ENCODE measurements around the gene ENTPD3.

The ENTPD3 gene

DNA sequence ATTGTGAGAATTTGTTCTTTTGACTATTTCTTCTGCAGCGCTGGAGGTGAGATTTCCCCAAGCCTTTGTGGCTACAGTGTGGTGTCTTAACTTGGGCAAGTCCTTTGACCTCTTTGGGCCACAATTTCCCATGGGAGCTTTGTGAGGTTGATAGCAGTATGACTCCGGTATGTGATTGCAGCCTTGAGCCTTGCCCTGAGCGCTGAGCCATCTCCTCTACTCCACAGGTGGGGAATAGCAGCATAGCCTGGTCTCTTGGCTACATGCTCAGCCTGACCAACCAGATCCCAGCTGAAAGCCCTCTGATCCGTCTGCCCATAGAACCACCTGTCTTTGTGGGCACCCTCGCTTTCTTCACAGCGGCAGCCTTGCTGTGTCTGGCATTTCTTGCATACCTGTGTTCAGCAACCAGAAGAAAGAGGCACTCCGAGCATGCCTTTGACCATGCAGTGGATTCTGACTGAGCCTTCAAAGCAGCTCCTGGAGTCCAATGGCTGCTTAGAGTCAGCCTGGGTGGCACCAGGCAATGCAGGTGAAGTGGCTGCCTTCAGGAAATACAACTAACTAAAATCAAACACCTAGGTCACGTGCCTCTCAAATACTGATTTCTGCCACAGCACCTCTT, 40.2 kb downstream of the ENTPD3 start:
- no peak for TF ChIP-seq CTCF (conservative IDR thresholded peaks at IDR 0.05; ENCODE audit: low read depth, low read length)
- DNase-seq (ENCODE audit: low read depth), result no peak
- no peak overlapping the region for H3K4me3 ChIP-seq (ENCODE audit: low read depth, low read length)

GRCh38 chr3:40432793-40433192, 45.8 kb downstream of the ENTPD3 start:
- DNase-seq (ENCODE audit: low read depth), result peak; percentile 4
- TF ChIP-seq CTCF (conservative IDR thresholded peaks at IDR 0.05; ENCODE audit: low read depth, low read length), result no peak
- no peak overlapping the region for H3K4me3 ChIP-seq (ENCODE audit: low read depth, low read length)

DNA sequence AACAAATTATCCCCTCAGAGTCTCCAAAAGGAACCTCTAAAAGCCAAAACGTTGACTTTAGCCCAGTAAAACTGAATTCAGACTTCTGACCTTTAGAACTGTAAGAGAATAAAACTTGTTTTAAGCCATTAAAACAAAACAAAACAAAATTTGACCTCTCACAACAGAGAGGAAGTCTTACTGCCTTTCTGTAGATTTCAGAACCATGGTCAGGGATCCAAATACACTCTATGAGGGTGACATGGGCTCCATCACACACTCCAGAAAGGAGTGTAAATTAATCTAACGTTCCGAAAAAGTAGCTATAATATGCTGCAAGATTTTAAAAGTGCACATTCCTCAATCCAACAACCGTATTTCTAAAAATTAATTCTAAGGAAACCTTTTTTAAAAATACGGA, 50.9 kb downstream of the ENTPD3 start:
- no peak overlapping the region for H3K4me3 ChIP-seq (ENCODE audit: low read depth, low read length)
- peak; percentile 17 for DNase-seq (ENCODE audit: low read depth)
- TF ChIP-seq CTCF (conservative IDR thresholded peaks at IDR 0.05; ENCODE audit: low read depth, low read length), result no peak

GRCh38 chr3:40445062-40445461, 58.1 kb downstream of the ENTPD3 start:
- H3K4me3 ChIP-seq (ENCODE audit: low read depth, low read length), result no peak overlapping the region
- no peak for TF ChIP-seq CTCF (conservative IDR thresholded peaks at IDR 0.05; ENCODE audit: low read depth, low read length)
- no peak for DNase-seq (ENCODE audit: low read depth)

DNA sequence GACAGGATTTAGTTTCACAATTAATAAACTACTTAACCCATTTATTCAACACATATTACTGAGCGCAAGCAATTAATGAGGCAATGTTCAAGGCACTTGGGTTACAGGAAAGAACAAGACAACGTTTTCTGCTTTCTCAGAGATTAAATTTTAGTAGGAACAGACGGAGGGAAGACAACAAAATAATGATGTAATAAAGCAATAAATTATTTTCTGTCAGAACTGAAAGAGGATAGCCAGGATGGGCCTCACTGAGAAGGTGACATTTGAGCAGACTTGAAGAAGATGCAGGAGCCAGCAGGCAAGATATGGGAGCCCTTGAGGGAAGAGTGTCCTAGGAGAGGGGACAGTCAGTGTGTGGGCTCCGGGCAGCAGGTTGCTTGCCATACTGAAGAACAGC, 58.9 kb downstream of the ENTPD3 start:
- no peak overlapping the region for H3K4me3 ChIP-seq (ENCODE audit: low read depth, low read length)
- DNase-seq (ENCODE audit: low read depth), result no peak
- no peak for TF ChIP-seq CTCF (conservative IDR thresholded peaks at IDR 0.05; ENCODE audit: low read depth, low read length)

DNA sequence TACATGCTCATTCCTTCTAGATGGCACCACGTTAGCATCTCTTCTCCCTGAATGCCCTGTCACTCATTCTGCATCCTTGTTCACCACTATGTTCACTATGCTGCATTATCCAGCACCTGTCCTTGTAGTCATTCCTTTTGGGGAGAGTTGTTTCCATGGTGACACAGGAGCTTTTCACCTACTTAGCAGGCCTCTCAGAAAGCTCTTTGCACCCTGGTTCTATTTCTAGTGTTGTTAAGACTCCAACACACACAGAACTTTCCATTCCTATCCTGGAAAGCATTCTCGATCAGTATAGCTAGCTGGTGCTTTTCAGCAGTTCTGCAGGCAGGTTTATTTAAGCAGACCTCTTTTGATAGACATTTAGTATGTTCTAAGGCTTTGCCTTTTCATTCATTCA, 63.5 kb downstream of the ENTPD3 start:
- TF ChIP-seq CTCF (conservative IDR thresholded peaks at IDR 0.05; ENCODE audit: low read depth, low read length), result no peak
- no peak for DNase-seq (ENCODE audit: low read depth)
- no peak overlapping the region for H3K4me3 ChIP-seq (ENCODE audit: low read depth, low read length)

DNA sequence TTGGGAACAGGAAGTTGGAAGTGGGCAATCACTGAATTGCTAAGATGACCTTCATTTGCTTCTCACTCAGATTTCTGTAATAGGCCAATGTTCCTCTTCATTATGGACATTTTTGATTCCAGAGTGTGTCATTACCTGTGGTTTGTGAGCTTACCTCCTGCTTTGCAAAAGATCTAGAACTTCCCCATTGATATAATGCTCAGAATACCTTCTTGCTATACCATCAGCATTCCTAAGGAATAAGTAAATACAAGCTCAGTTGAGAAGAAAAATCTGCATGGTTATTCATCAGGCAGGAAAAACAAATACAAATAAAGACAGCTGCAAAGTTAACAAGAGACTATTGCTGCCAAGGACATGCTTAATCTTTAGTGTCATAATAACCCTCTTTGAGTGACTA, 64.6 kb downstream of the ENTPD3 start:
- no peak for DNase-seq (ENCODE audit: low read depth)
- no peak overlapping the region for H3K4me3 ChIP-seq (ENCODE audit: low read depth, low read length)
- TF ChIP-seq CTCF (conservative IDR thresholded peaks at IDR 0.05; ENCODE audit: low read depth, low read length), result no peak

Data from choroid plexus epithelial cell (primary cell).